DMS153 treated with DMSO at 0.1 percent for 48 hours (cell line): ENCODE data around the gene ALG5.
A peak's percentile ranks its signal among the peaks of the same experiment; 100 is the strongest.

ENCODE experiments used
- DNase-seq: peaks from one replicate; lab custom pipeline; 2025; ENCODE audit not compliant: unreplicated experiment; lab: John Stamatoyannopoulos, UW

Gene ALG5

DNA sequence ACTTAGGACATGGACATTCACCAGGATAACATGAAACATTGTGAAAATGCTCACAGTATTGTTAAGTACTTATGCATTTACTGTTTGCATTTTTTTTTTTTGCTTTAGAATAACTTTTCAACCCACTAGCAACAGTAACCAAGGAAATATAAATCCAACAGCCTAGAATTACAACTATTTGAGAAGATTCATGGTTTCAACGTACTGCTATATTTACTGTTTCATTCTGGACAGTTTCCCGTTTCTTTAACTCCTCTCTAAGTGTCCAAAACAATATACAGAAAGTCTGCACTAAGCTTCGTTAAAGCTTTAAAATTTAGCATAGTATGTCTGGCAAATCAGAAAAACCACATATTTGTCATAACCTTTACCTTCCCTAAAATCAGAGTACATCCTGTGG is 81.8 kb downstream of the ALG5 start:
- DNase-seq: no peak

DNA sequence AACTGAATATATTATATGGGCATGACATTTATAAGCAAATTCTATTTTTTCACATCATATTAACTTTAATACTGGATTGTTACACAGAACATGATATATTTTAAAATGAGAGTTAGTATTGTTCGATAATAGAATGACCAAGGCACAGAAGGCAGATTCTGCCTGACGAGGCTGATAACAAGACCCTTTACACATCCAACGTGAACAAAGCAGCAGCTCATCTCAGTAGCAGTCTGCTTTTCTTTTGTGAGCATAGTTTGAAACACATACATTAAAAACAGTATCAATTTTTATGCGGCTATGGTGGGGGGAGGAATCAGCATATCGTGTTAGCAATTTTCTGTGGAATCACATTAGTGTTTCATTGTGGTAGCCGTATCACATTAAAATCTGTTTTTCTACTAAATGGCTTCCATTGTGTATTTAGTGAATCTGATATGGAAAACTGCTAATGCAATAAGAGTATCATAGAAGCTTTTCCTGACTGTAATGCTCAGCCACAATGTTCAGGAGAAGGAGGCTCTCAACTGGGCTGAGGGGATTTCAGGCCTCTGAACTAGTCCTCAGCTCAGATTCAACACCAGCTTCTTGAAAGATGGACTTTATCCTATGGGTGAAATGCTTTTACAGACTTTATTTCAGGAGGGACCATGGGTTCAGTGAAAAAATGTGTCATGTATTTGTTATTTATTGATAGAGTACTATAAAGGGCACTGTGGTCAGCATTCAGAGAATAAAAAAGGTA is 83.1 kb downstream of the ALG5 start:
- no peak for DNase-seq

DNA sequence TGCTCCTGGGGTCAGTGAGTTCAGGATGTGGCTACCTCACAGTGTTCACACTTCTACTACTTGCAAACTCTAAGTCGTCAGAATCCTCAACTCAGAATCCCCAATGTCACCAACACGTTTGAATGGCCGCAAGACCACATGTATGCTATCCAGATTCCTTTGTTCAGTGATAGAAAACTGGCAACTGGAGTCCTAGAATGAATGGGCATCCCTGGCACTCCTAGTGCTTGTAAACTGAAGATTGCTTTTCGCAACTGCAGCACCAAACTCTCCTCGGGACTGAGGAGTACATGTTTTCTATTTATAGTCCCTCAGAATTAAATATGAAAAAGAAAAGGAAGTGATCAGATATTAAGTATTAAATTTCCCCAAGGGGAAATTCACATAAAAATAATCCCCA is 84.0 kb downstream of the ALG5 start:
- no peak for DNase-seq

DNA sequence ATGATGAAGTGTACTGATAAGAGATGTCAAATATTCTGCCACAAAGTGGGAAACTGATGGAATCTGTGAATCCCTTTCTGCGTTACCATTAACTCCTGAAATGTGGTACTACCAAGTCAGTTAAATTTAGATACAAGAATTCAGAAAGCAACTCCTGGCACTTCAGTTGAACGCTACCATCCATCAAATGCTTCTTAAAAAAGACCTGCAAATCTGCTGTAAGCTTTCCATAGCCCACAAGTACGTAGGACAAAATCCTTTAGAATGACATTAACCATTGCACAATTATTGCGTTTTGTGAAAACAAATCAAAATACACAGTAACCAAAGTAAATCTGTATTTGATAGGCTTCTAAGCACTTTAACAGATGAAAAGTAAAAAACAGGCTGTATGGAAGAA is 84.5 kb downstream of the ALG5 start:
- no peak for DNase-seq

DNA sequence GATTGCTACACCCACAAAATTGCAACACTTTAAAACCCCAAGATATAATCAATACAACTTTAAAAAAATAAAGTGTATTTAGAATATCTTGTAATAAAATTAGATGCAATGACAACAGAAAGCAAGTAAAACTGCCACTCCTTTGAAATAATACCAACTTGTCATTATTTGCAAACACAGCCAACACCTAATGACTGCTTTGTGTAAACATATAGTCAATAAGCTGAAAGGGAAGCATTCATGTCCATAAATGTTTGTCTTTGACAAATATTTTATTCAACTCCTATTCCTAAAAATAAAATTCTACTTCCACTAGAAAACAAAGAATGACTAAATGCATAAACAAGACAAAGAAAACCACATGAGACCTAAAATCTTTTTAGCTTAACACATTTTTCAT is 85.7 kb downstream of the ALG5 start:
- DNase-seq: peak; percentile 85

DNA sequence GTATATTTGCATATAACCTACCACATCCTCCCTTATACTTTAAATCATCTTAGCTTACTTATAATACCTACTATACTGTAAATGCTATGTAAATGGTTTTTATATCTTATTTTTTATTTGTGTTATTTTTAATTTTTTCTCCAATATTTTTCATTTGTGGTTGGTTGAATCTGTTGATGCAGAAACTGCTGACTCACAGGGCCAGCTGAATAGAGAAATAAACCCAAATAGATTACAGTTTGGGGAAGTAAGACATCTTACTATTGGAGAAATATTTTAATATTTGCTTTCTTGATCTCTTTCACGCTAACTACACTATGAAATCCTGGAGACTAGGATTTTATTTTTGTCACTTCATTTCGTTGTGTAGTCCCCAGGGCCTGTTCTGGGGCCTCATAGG is 86.2 kb downstream of the ALG5 start:
- DNase-seq: no peak

DNA sequence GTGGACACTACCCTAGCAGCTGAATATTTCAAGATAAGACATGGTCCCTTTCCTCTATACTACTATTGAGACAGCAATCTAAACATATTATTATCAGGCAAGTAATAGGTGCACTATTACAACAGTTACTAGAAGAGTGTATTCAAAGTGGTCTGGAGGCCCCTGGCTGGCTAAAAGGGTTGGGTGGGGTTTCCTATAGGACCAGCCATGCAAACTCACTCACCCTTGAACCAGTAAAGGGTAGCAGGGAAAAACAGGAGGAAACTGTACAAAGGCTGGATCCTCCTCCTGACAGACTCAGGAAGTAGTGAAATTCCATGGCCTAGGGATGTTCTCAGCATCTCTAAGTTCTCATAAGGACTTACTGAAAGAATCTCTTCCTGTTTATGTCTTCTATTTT is 86.8 kb downstream of the ALG5 start:
- no peak for DNase-seq

DNA sequence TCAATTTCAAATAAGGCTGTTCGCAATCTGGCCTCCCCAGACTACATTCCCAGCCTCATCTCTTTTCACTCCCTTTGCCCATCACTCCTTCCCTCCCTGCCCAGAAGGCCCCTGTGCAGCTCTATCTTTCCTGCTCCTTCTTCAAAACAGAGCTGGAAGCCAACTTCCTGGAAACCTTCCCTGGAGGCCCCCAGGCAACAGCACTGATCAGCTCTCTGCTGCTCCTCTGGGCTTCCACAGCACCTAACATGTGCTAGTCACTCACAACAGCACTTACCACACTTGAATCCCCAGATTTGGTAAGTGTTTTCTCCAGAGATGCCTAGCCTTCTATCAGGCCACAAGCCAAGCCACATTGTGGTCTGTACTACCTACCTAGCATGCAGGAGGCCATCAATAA is 88.6 kb downstream of the ALG5 start:
- DNase-seq: no peak

DNA sequence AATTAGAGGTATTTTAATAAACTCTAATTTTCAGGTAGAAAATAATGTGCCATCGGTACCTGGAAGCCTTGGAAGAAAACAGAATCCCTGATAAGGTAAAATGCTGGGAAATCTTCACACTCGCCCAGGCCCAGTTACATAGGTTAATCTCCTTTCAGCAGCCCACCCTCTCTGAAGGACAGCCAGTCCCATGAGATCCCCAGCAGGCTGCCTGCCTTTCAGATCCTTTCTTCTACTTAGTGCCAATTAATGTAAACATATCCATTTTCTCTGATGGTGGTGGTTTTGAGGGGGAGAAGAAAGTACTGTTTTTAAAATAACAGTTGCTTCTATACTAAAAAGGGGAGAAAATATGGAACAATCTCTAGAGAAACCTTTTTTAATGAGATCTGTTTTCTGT is 91.3 kb downstream of the ALG5 start:
- no peak for DNase-seq

DNA sequence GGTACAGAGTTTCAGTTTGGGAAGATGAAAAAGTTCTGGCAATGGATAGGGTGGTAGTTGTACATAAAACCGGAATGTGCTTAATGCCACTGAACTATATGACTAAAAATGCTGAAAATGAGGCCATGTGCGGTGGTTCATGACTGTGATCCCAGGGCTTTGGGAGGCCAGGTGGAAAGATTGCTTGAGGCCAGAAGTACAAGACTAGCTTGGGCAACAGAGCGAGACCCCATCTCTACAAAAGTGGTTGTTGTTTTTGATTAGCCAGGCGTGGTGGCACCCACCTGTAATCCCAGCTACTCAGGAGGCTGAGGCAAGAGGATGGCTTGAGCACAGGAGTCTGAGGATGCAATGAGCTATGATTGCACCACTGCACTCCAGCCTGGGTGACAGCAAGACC is 91.9 kb downstream of the ALG5 start:
- DNase-seq: no peak

DNA sequence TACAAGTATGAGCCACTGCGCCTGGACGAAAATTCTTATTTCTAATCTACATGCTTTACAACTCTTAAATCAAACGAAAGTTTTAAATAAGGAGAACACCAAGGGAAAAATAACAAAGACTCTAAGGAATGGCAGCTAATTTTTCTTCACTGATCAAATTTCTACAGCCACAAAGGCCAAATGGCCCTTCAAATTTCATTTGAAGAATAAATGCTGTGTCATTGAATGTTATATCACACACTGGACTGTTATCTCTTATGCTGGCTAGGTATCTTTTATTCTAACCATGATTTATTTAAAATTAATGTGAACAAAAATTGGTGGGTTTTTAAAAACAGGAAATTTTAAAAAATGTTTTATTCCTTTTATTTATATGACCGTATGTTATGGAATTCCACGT is 93.2 kb downstream of the ALG5 start:
- no peak for DNase-seq

DNA sequence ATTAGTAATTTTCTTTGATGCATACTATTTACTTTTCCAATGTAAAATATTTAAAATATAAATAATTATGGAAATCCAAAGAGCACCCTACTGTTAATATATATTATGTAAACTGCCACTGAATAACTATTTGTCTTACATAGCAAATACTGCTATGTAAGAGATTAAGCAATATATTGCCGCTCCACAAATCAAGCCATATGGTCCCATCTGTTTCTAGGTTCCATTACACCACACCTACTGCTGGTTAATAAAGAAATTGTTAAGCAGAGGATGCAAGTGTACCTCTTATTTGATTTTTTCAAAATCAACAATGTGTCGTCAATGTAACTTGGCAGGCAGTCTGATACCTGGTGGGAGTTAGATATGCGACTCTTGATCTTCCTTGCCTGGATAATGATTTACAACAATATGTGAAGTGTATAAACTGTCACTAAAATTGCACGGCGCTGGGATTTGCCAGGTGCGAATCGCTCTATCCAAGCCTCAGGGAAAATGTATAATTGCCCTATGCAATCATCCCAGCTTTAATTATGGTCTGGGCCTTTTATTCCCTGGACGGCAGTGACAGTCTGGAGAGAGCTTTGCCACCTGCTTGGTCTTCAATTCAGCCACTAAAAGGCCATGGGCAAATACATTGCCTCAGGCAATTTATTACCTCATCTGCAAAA is 95.1 kb downstream of the ALG5 start:
- peak; percentile 98 for DNase-seq
